ENCODE data around the gene TRPM8.

Gene TRPM8

GRCh38 chr2:233983445-233983844 is 66.3 kb downstream of the TRPM8 start:
- H3K27ac ChIP-seq, result no peak overlapping the region
- H3K27me3 ChIP-seq (replicated peaks), result no peaks in the 10 kb centered on the region
- no peak overlapping the region for H3K4me3 ChIP-seq (ENCODE audit: low read depth, low read length)
- H3K36me3 ChIP-seq (replicated peaks), result no peaks in the 10 kb centered on the region
- in situ Hi-C loops (cut with HindIII; ENCODE audit: low pct_ligation_motif_present, low sequenced_read_pairs), result no loop called here
- no peak for DNase-seq
- TF ChIP-seq CTCF (IDR thresholded peaks at IDR 0.05; ENCODE audit: low read depth, low read length, missing control alignments), result no peak

GRCh38 chr2:233988581-233988980 is 71.4 kb downstream of the TRPM8 start:
- in situ Hi-C loops (cut with HindIII; ENCODE audit: low pct_ligation_motif_present, low sequenced_read_pairs), result no loop called here
- no peak overlapping the region for H3K27ac ChIP-seq
- no peak for TF ChIP-seq CTCF (IDR thresholded peaks at IDR 0.05; ENCODE audit: low read depth, low read length, missing control alignments)
- no peak for DNase-seq
- H3K4me3 ChIP-seq (ENCODE audit: low read depth, low read length), result no peak overlapping the region
- no peaks in the 10 kb centered on the region for H3K36me3 ChIP-seq (replicated peaks)
- H3K27me3 ChIP-seq (replicated peaks), result no peaks in the 10 kb centered on the region

GRCh38 chr2:233989221-233989858 is 72.2 kb downstream of the TRPM8 start:
- in situ Hi-C loops (cut with HindIII; ENCODE audit: low pct_ligation_motif_present, low sequenced_read_pairs), result no loop called here
- no peak for DNase-seq

GRCh38 chr2:233990261-233990798 is 73.2 kb downstream of the TRPM8 start:
- H3K4me3 ChIP-seq (ENCODE audit: low read depth, low read length), result no peak overlapping the region
- in situ Hi-C loops (cut with HindIII; ENCODE audit: low pct_ligation_motif_present, low sequenced_read_pairs), result no loop called here
- DNase-seq, result no peak
- no peak overlapping the region for H3K27ac ChIP-seq
- H3K27me3 ChIP-seq (replicated peaks), result no peaks in the 10 kb centered on the region
- no peaks in the 10 kb centered on the region for H3K36me3 ChIP-seq (replicated peaks)
- no peak for TF ChIP-seq CTCF (IDR thresholded peaks at IDR 0.05; ENCODE audit: low read depth, low read length, missing control alignments)

More at GRCh38 chr2:233989221-233989858, 72.2 kb downstream of the TRPM8 start:
- Histone ChIP-seq H3K27me3 (replicated peaks) (no peaks in the 10 kb centered on the region), H3K36me3 (replicated peaks) (no peaks in the 10 kb centered on the region), H3K4me3 (ENCODE audit: low read depth, low read length) (no peak overlapping the region), H3K27ac (no peak overlapping the region)
- no peak for TF ChIP-seq CTCF (IDR thresholded peaks at IDR 0.05; ENCODE audit: low read depth, low read length, missing control alignments)

GRCh38 chr2:233991196-233991595 is 74.0 kb downstream of the TRPM8 start:
- in situ Hi-C loops (cut with HindIII; ENCODE audit: low pct_ligation_motif_present, low sequenced_read_pairs), result no loop called here
- Histone ChIP-seq H3K36me3 (replicated peaks) (no peaks in the 10 kb centered on the region), H3K4me3 (ENCODE audit: low read depth, low read length) (no peak overlapping the region), H3K27ac (no peak overlapping the region), H3K27me3 (replicated peaks) (no peaks in the 10 kb centered on the region)
- DNase-seq, result no peak
- TF ChIP-seq CTCF (IDR thresholded peaks at IDR 0.05; ENCODE audit: low read depth, low read length, missing control alignments), result no peak
